ENCODE results near the gene ACLY.
A peak's percentile ranks its signal among the peaks of the same experiment; 100 is the strongest.

ACLY gene

GRCh38 chr17:41893384-41893783, 25.4 kb downstream of the ACLY start:
- Histone ChIP-seq H3K36me3 (peaks cover 85% of the 10 kb centered on the region), H3K9me3 (no peaks in the 10 kb centered on the region), H3K27me3 (no peaks in the 10 kb centered on the region), H3K4me3 (ENCODE audit: low read depth, low read length) (no peak overlapping the region), H3K4me1 (peaks cover 28% of the 10 kb centered on the region)
- no peak for DNase-seq
- TF ChIP-seq, protein P1, sequence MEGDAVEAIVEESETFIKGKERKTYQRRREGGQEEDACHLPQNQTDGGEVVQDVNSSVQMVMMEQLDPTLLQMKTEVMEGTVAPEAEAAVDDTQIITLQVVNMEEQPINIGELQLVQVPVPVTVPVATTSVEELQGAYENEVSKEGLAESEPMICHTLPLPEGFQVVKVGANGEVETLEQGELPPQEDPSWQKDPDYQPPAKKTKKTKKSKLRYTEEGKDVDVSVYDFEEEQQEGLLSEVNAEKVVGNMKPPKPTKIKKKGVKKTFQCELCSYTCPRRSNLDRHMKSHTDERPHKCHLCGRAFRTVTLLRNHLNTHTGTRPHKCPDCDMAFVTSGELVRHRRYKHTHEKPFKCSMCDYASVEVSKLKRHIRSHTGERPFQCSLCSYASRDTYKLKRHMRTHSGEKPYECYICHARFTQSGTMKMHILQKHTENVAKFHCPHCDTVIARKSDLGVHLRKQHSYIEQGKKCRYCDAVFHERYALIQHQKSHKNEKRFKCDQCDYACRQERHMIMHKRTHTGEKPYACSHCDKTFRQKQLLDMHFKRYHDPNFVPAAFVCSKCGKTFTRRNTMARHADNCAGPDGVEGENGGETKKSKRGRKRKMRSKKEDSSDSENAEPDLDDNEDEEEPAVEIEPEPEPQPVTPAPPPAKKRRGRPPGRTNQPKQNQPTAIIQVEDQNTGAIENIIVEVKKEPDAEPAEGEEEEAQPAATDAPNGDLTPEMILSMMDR (IDR thresholded peaks at IDR 0.05; ENCODE audit: low read depth, low read length) = no peak

- no peak for DNase-seq
- Histone ChIP-seq H3K4me3 (ENCODE audit: low read depth, low read length) (no peak overlapping the region), H3K4me1 (peaks cover 23% of the 10 kb centered on the region), H3K36me3 (peaks cover 85% of the 10 kb centered on the region), H3K9me3 (no peaks in the 10 kb centered on the region), H3K27me3 (no peaks in the 10 kb centered on the region)
- TF ChIP-seq, protein P1 (IDR thresholded peaks at IDR 0.05; ENCODE audit: low read depth, low read length) = no peak
These were observed 26.8 kb downstream of the ACLY start for GRCh38 chr17:41892021-41892376.

DNA sequence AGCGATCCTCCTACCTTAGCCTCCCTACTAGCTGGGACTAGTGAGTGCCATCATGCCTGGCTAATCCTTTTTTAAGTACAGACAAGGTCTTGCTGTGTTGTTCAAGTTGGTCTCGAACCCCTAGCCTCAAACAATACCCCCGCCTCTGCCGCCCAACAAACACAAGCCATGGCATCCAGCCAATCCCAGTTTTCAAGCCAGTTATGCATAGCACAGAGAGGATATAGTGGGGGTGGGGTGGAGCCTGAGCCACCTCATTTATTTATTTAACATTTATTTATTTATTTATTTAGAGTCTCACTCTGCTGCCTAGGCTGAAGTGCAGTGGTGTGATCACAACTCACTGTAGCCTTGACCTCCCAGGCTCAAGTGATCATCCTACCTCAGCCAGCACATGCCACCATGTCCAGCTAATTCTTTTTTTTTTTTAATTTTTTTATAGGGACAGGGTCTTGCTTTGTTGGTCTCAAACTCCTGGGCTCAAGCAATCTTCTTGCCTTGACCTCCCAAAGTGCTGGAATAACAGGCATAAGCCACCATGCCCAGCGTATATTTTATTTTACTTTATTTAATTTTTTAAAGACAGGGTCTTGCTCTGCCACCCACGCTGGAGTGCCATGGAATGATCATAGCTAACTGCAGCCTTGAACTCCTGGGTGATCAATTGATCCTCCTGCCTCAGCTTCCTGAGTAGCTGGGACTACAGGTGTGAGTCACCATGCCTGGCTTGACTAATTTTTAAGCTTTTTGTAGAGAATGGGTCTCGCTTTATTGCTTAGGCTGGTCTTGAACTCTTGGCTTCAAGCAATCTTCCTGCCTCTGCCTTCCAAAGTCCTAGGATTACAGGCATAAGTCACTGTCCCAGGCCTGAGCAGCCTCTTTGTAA, 27.4 kb downstream of the ACLY start:
- Histone ChIP-seq H3K9me3 (no peaks in the 10 kb centered on the region), H3K4me1 (peaks cover 16% of the 10 kb centered on the region), H3K4me3 (ENCODE audit: low read depth, low read length) (no peak overlapping the region), H3K36me3 (peaks cover 85% of the 10 kb centered on the region), H3K27me3 (no peaks in the 10 kb centered on the region)
- TF ChIP-seq, protein P1 (IDR thresholded peaks at IDR 0.05; ENCODE audit: low read depth, low read length) = no peak
- DNase-seq = no peak

DNA sequence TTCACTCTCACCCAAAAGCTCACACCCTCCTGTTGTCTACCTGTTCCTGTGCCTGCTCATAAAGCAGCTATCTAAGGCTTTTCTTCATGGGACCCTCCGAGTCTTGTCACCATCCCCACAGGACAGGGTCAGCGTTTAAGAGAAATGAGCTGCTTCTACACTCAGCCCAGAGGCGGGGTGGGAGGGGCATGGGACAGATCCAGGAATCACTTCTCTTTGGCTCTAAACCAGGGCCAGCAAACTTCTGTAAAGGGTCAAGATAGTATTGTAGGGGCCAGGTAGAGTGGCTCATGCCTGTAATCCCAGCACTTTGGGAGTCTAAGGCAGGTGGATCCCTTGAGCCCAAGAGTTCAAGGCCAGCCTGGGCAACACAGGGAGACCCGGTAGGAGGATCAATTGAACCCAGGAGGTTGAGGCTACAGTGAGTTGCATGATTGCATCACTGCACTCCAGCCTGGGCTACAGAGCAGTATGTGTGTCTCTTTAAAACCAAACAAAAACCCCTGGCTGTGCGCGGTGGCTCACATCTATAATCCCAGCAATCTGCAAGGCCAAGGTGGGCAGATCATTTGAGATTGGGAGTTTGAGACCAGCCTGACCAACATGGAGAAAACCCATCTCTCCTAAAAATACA, 30.3 kb downstream of the ACLY start:
- H3K4me3 ChIP-seq (ENCODE audit: low read depth, low read length) = no peak overlapping the region
- H3K36me3 ChIP-seq = peaks cover 93% of the 10 kb centered on the region
- H3K27me3 ChIP-seq = no peaks in the 10 kb centered on the region
- no peak for DNase-seq
- TF ChIP-seq, protein P1 (IDR thresholded peaks at IDR 0.05; ENCODE audit: low read depth, low read length) = no peak
- no peaks in the 10 kb centered on the region for H3K9me3 ChIP-seq
- H3K4me1 ChIP-seq = no peaks in the 10 kb centered on the region

DNA sequence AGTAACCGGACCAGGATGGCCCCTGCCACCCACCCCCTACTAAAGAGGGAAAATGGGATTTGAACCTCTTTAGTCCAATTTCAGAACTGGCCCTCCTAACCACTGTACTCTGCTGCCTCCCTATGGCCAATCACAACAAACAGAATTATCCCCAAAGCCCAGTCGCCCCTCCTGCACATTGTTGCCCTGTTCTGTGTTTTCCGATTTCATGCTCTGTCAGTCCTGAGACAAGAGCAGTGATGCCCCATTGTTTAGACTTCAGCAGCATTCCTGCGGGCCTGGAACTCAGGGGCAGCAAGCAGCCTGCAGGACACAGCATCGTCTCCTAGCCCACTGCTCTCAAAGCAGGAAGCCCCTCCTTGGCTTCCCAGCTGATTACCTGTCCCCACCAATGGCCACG, 33.0 kb downstream of the ACLY start:
- H3K9me3 ChIP-seq = no peaks in the 10 kb centered on the region
- no peaks in the 10 kb centered on the region for H3K4me1 ChIP-seq
- H3K36me3 ChIP-seq = peaks cover 91% of the 10 kb centered on the region
- H3K27me3 ChIP-seq = no peaks in the 10 kb centered on the region
- no peak overlapping the region for H3K4me3 ChIP-seq (ENCODE audit: low read depth, low read length)
- TF ChIP-seq, protein P1 (IDR thresholded peaks at IDR 0.05; ENCODE audit: low read depth, low read length) = peak; percentile 58
- DNase-seq = peak; percentile 36

GRCh38 chr17:41882756-41883155, 36.0 kb downstream of the ACLY start:
- Histone ChIP-seq H3K4me3 (ENCODE audit: low read depth, low read length) (no peak overlapping the region), H3K9me3 (no peaks in the 10 kb centered on the region; the same call in 1 of the 2 replicates), H3K36me3 (peaks cover 95% of the 10 kb centered on the region), H3K4me1 (no peaks in the 10 kb centered on the region), H3K27me3 (no peaks in the 10 kb centered on the region)
- TF ChIP-seq, protein P1 (IDR thresholded peaks at IDR 0.05; ENCODE audit: low read depth, low read length) = no peak
- DNase-seq = no peak
